ENCODE measurements around the gene BRMS1L. TPM values are rescaled to one million over a fixed set of nuclear protein-coding genes. Genes with fewer than 3 reads are reported as not detected.

Gene BRMS1L
- total RNA-seq, 4 donors from 2014 or later = 1.00 to 4.6 (median 3.7) TPM

DNA sequence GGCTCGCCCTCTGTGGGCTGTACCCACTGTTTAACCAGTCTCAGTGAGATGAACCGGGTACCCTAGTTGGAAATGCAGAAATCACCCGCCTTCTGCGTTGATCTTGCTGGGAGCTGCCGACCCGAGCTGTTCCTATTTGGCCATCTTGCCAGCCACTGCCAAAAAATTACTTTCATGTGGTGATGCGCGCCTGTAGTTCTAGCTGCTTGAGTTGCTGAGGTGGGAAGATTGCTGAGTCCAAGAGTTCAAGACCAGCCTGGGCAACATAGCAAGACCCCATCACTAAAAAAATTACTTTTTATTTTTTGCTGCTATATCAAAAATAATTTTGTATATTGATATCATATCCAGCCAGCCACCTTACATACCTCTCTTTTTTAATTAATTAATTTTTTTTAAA, 18.4 kb downstream of the BRMS1L start:
- Histone ChIP-seq H3K4me3 (no peak overlapping the region), H3K27ac (no peak overlapping the region), H3K27me3 (no peaks in the 10 kb centered on the region), H3K9me3 (peaks cover 7 to 8% of the 10 kb centered on the region in 2 donors), H3K36me3 (peaks cover 0 to 19% (median 3%) of the 10 kb centered on the region in 4 donors), H3K4me1 (no peaks in the 10 kb centered on the region)
- TF ChIP-seq POLR2AphosphoS5 (IDR thresholded peaks at IDR 0.05) = no peak
- in situ Hi-C loops (cut with MboI; ENCODE audit: low pct_ligation_motif_present in 1 of 4, low pct_unique_long_range_greater_than_20kb in 1 of 4, low sequenced_read_pairs in 3 of 4) (no loop called here), intact Hi-C loops (cut with DNase I; ENCODE audit: low total_unique reads) (no loop called here)
- no peak for DNase-seq
- WGBS, 2 donors (ENCODE audit: low coverage in 1 of 2) = 97 to 100% methylated on average over 1 to 8 of the region's 8 CpGs

DNA sequence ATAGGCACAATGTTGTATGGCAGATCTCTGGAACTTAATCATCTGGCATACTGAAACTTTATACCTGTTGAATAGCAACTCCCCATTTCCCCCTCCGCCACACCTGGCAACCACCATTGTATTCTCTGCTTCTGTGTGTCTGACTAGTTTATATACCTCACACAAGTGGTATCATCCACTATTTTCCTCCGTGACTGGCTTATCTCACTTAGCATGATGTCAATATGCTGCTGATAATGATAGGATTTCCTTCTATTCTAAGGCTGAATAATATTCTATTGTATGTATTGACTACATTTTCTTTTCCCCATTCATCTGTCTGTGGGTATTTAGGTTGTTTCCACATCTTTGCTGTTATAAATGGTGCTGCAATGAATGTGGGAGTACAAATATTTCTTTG, 21.5 kb downstream of the BRMS1L start:
- H3K36me3 ChIP-seq = peaks cover 0 to 7% (median under 1%) of the 10 kb centered on the region in 4 donors
- H3K4me3 ChIP-seq = no peak overlapping the region
- TF ChIP-seq POLR2AphosphoS5 (IDR thresholded peaks at IDR 0.05) (no peak), POLR2A (IDR thresholded peaks at IDR 0.05) (no peak), EP300 (IDR thresholded peaks at IDR 0.05; ENCODE audit: low read depth) (no peak)
- TF ChIP-seq, protein P1, sequence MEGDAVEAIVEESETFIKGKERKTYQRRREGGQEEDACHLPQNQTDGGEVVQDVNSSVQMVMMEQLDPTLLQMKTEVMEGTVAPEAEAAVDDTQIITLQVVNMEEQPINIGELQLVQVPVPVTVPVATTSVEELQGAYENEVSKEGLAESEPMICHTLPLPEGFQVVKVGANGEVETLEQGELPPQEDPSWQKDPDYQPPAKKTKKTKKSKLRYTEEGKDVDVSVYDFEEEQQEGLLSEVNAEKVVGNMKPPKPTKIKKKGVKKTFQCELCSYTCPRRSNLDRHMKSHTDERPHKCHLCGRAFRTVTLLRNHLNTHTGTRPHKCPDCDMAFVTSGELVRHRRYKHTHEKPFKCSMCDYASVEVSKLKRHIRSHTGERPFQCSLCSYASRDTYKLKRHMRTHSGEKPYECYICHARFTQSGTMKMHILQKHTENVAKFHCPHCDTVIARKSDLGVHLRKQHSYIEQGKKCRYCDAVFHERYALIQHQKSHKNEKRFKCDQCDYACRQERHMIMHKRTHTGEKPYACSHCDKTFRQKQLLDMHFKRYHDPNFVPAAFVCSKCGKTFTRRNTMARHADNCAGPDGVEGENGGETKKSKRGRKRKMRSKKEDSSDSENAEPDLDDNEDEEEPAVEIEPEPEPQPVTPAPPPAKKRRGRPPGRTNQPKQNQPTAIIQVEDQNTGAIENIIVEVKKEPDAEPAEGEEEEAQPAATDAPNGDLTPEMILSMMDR (IDR thresholded peaks at IDR 0.05) = no peak
- no peaks in the 10 kb centered on the region for H3K4me1 ChIP-seq
- no peaks in the 10 kb centered on the region for H3K27me3 ChIP-seq
- no peak overlapping the region for H3K27ac ChIP-seq
- 86 to 93% methylated on average over 1 to 2 of the region's 2 CpGs for WGBS, 2 donors (ENCODE audit: low coverage in 1 of 2)
- in situ Hi-C loops (cut with MboI; ENCODE audit: low pct_ligation_motif_present in 1 of 4, low pct_unique_long_range_greater_than_20kb in 1 of 4, low sequenced_read_pairs in 3 of 4) (no loop called here), intact Hi-C loops (cut with DNase I; ENCODE audit: low total_unique reads) (no loop called here)
- DNase-seq = no peak
- H3K9me3 ChIP-seq = peaks cover under 1 to 4% of the 10 kb centered on the region in 2 donors

DNA sequence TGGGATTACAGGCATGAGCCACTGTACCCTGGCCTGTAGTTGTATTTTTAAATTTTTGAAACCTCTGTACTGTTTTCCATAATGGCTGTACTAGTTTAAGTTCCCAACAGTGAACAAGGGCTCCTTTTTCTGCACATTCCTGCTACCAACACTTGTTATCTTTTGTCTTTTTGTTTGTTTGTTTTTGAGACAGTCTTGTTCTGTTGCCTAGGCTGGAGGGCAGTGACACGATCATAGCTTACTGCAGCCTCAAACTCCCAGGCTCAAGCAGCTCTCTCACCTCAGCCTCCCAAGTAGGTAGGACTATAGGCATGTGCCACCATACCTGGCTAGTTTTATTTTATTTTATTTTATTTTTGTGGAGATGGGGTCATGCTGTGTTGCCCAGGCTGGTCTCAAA, 23.0 kb downstream of the BRMS1L start:
- intact Hi-C loops (cut with DNase I; ENCODE audit: low total_unique reads) = no loop called here
- in situ Hi-C loops (cut with MboI; ENCODE audit: low pct_ligation_motif_present in 1 of 4, low pct_unique_long_range_greater_than_20kb in 1 of 4, low sequenced_read_pairs in 3 of 4) = no loop called here
- Histone ChIP-seq H3K27me3 (no peaks in the 10 kb centered on the region), H3K9me3 (no peaks in the 10 kb centered on the region), H3K27ac (no peak overlapping the region), H3K4me1 (no peaks in the 10 kb centered on the region), H3K4me3 (no peak overlapping the region), H3K36me3 (no peaks in the 10 kb centered on the region)
- 90 to 100% methylated on average over 1 of the region's 1 CpG for WGBS, 2 donors (ENCODE audit: low coverage in 1 of 2)
- no peak for DNase-seq
- TF ChIP-seq EP300 (IDR thresholded peaks at IDR 0.05; ENCODE audit: low read depth) (no peak), POLR2A (IDR thresholded peaks at IDR 0.05) (no peak), POLR2AphosphoS5 (IDR thresholded peaks at IDR 0.05) (no peak)
- TF ChIP-seq, protein P1 (IDR thresholded peaks at IDR 0.05) = no peak

DNA sequence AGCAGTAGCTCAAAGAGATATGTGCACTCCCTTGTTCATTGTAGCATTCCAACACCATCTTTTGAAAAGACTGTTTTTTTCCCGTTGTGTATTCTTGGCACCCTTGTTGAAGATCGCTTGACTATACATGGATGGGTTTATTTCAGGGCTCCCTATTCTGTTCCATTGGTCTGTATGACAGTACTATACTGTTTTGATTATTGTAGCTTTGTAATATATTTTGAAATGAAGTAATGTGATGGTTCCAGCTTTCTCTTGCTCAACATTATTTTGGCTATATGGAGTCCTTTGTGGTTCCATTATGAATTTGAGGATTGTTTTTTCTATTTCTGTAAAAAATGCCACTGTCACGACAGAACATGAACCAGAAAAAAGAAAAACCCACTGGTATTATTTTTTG, 25.7 kb downstream of the BRMS1L start:
- H3K27me3 ChIP-seq = no peaks in the 10 kb centered on the region
- H3K36me3 ChIP-seq = no peaks in the 10 kb centered on the region
- DNase-seq = no peak
- H3K4me3 ChIP-seq = no peak overlapping the region
- in situ Hi-C loops (cut with MboI; ENCODE audit: low pct_ligation_motif_present in 1 of 4, low pct_unique_long_range_greater_than_20kb in 1 of 4, low sequenced_read_pairs in 3 of 4) (no loop called here), intact Hi-C loops (cut with DNase I; ENCODE audit: low total_unique reads) (no loop called here)
- H3K4me1 ChIP-seq = no peaks in the 10 kb centered on the region
- H3K9me3 ChIP-seq = no peaks in the 10 kb centered on the region
- WGBS, 2 donors (ENCODE audit: low coverage in 1 of 2) = 98 to 100% methylated on average over 3 of the region's 3 CpGs
- no peak for TF ChIP-seq POLR2A (IDR thresholded peaks at IDR 0.05)
- TF ChIP-seq POLR2AphosphoS5 (IDR thresholded peaks at IDR 0.05) = no peak
- TF ChIP-seq, protein P1 (IDR thresholded peaks at IDR 0.05) = no peak
- no peak for TF ChIP-seq EP300 (IDR thresholded peaks at IDR 0.05; ENCODE audit: low read depth)
- H3K27ac ChIP-seq = no peak overlapping the region

DNA sequence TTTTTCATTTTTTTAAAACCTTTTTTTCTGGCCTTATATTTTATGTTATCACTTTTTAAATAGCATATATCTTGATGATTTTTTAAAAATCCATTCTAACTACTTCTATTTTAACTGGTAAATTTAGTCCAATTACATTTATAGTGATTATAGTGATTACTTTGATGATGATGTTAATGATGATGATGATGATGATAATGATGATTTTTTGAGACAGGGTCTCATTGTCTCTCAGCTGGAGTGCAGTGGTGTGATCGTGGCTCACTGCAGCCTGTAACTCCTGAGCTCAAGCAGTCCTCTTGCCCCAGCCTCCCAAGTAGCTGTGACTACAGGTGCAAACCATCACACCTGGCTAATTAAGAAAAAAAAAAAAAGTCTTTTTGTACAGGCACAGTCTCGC, 27.1 kb downstream of the BRMS1L start:
- intact Hi-C loops (cut with DNase I; ENCODE audit: low total_unique reads) (no loop called here), in situ Hi-C loops (cut with MboI; ENCODE audit: low pct_ligation_motif_present in 1 of 4, low pct_unique_long_range_greater_than_20kb in 1 of 4, low sequenced_read_pairs in 3 of 4) (no loop called here)
- DNase-seq = no peak
- no peaks in the 10 kb centered on the region for H3K27me3 ChIP-seq
- no peaks in the 10 kb centered on the region for H3K9me3 ChIP-seq
- H3K4me3 ChIP-seq = no peak overlapping the region
- H3K27ac ChIP-seq = no peak overlapping the region
- H3K4me1 ChIP-seq = no peaks in the 10 kb centered on the region
- no peaks in the 10 kb centered on the region for H3K36me3 ChIP-seq
- TF ChIP-seq POLR2AphosphoS5 (IDR thresholded peaks at IDR 0.05) = no peak
- TF ChIP-seq, protein P1 (IDR thresholded peaks at IDR 0.05) = no peak
- no peak for TF ChIP-seq EP300 (IDR thresholded peaks at IDR 0.05; ENCODE audit: low read depth)
- no peak for TF ChIP-seq POLR2A (IDR thresholded peaks at IDR 0.05)
- 92% methylated on average over 2 of the region's 2 CpGs for WGBS, 2 donors (ENCODE audit: low coverage in 1 of 2)

Data from transverse colon (tissue), 4 donors.